SK-N-SH (cell line): ENCODE data around the gene NHS. TPM values are rescaled to one million over a fixed set of nuclear protein-coding genes. Genes with fewer than 3 reads are reported as not detected.

Experiments used
- CTCF ChIA-PET: fragments of 300-600, 350-600 bp; formaldehyde crosslinking; extraction: SDS; loops from one replicate; lab custom pipeline; 2021; lab: Yijun Ruan, JAX
- POLR2A ChIA-PET: fragments of 350-600 bp; sonication (Branson Sonifier 250); formaldehyde crosslinking; extraction: SDS; loops from one replicate; lab custom pipeline; 2020; ENCODE audit warnings: antibody characterized with exemption, inconsistent platforms; lab: Yijun Ruan, JAX
- DNase-seq: peaks from one replicate; pipeline ENCODE4 v3.0.0; 2012
- H2AFZ ChIP-seq: fragments of 200-600 bp; sonication (generic); 2 replicates; pipeline ENCODE4 v1.8.1; 2016; ENCODE audit warnings: antibody characterized with exemption, mild to moderate bottlenecking, low read depth
- H3F3A ChIP-seq: fragments of 200-600 bp; sonication (generic); replicated peaks from 2 replicates; pipeline ENCODE3; 2016; ENCODE audit warnings: antibody characterized with exemption, mild to moderate bottlenecking; ENCODE audit not compliant: insufficient read depth
- H3K27ac ChIP-seq, 2 experiments: fragments of 200-500 bp in 1 of 2; fragments of 200-600 bp in 1 of 2; sonication (Bioruptor generic) in 1 of 2; sonication (generic), shearing (Covaris generic) in 1 of 2; 2 replicates each; pipeline versions ENCODE4 v1.5.1 to v1.6.1; 2014 to 2016; ENCODE audit warnings: low read depth in 2 of 2, inconsistent platforms in 1 of 2, low read length in 1 of 2, mild to moderate bottlenecking in 1 of 2, mixed read lengths in 1 of 2
- H3K27me3 ChIP-seq: fragments of 200-600 bp; sonication (generic), shearing (Covaris generic); 2 replicates; pipeline ENCODE4 v1.6.1; 2016; ENCODE audit warnings: mixed run types; ENCODE audit not compliant: insufficient read depth
- H3K36me3 ChIP-seq, 2 experiments: fragments of 200-500 bp in 1 of 2; fragments of 200-600 bp in 1 of 2; sonication (Bioruptor generic) in 1 of 2; sonication (generic) in 1 of 2; replicated peaks in 1 of 2; 2 replicates each; pipeline versions ENCODE3 to v1.5.1; 2014 to 2016; ENCODE audit warnings: low read length in 1 of 2, mild to moderate bottlenecking in 1 of 2; ENCODE audit not compliant: insufficient read depth in 2 of 2, control insufficient read depth in 1 of 2
- H3K4me1 ChIP-seq, 2 experiments: fragments of 200-500 bp in 1 of 2; fragments of 200-600 bp in 1 of 2; sonication (Bioruptor generic) in 1 of 2; sonication (generic), shearing (Covaris generic) in 1 of 2; 2 replicates each; pipeline versions ENCODE4 v1.5.1 to v1.6.1; 2014 to 2016; ENCODE audit warnings: low read depth in 1 of 2, low read length in 1 of 2, mixed run types in 1 of 2; ENCODE audit not compliant: insufficient read depth in 2 of 2, control insufficient read depth in 1 of 2
- H3K4me2 ChIP-seq: fragments of 200-600 bp; sonication (generic), shearing (Covaris generic); 2 replicates; pipeline ENCODE4 v1.6.1; 2017; ENCODE audit warnings: mixed run types
- H3K4me3 ChIP-seq, 2 experiments: fragments of 200-500 bp in 1 of 2; fragments of 200-600 bp in 1 of 2; sonication (Bioruptor generic) in 1 of 2; sonication (generic), shearing (Covaris generic) in 1 of 2; 2 replicates each; pipeline versions ENCODE4 v1.5.1 to v1.8.1; 2014 to 2016; ENCODE audit warnings: low read depth in 2 of 2, inconsistent platforms in 1 of 2, low read length in 1 of 2, mild to moderate bottlenecking in 1 of 2, mixed read lengths in 1 of 2, moderate library complexity in 1 of 2
- H3K79me2 ChIP-seq: fragments of 200-600 bp; sonication (generic); 2 replicates; pipeline ENCODE4 v1.8.1; 2017; ENCODE audit warnings: mild to moderate bottlenecking; ENCODE audit not compliant: insufficient read depth
- H3K9ac ChIP-seq: fragments of 200-600 bp; sonication (generic); 2 replicates; pipeline ENCODE4 v1.6.1; 2017; ENCODE audit warnings: mixed run types
- H3K9me2 ChIP-seq: fragments of 200-600 bp; sonication (generic); 2 replicates; pipeline ENCODE4 v1.6.1; 2017; ENCODE audit warnings: mixed run types
- H3K9me3 ChIP-seq: fragments of 200-600 bp; sonication (generic); 2 replicates; pipeline ENCODE4 v1.6.1; 2017; ENCODE audit warnings: mixed run types, mild to moderate bottlenecking, moderate library complexity
- H4K20me1 ChIP-seq: fragments of 200-600 bp; sonication (generic); 2 replicates; pipeline ENCODE4 v1.6.1; 2017; ENCODE audit warnings: mild to moderate bottlenecking, mixed run types; ENCODE audit not compliant: insufficient read depth
- CHD2 ChIP-seq: fragments of 150-350 bp; IDR thresholded peaks from 2 replicates; pipeline ENCODE4 v1.6.1; 2018; ENCODE audit warnings: low read length; ENCODE audit not compliant: partially characterized antibody
- EZH2phosphoT487 ChIP-seq: fragments of 200-600 bp; sonication (generic); IDR thresholded peaks from 2 replicates; pipeline ENCODE4 v1.6.1; 2017; ENCODE audit warnings: low read depth, mixed run types, mild to moderate bottlenecking, antibody characterized with exemption, moderate library complexity, borderline replicate concordance
- NRF1 ChIP-seq: IDR thresholded peaks from 2 replicates; pipeline ENCODE4 v1.6.1; 2012; ENCODE audit warnings: low read depth, mild to moderate bottlenecking, low read length
- PBX3 ChIP-seq: IDR thresholded peaks from 2 replicates; pipeline ENCODE4; 2012
- RCOR1 ChIP-seq: fragments of 150-350 bp; IDR thresholded peaks from 2 replicates; pipeline ENCODE4 v1.6.1; 2017; ENCODE audit warnings: antibody characterized with exemption, low read length
- SMC3 ChIP-seq: IDR thresholded peaks from 2 replicates; pipeline ENCODE4 v1.6.1; 2012; ENCODE audit warnings: low read depth, low read length, improper control_type of control experiment
- TCF12 ChIP-seq: IDR thresholded peaks from 2 replicates; pipeline ENCODE4 v1.4.0; 2012
- ZBTB33 ChIP-seq: IDR thresholded peaks from 2 replicates; pipeline ENCODE4 v1.4.0; 2012; ENCODE audit warnings: low read depth, borderline replicate concordance
- WGBS: methylation state at CpG from one replicate; pipeline ENCODE4 v1.1.6; 2017; ENCODE audit warnings: low lambda C conversion rate; 5-methylcytosine and 5-hydroxymethylcytosine counted together
- polyA plus RNA-seq, 3 experiments: library from polyadenylated mRNA; depleted of rRNA; stranded (reverse); fragments of >200 nt; gene quantifications; 2 replicates each; pipeline ENCODE4 v1.2.3, GENCODE V29; 2012
- TF ChIP-seq, protein P1 (sequence below): fragments of 200-600 bp; sonication (generic); IDR thresholded peaks from 2 replicates; pipeline ENCODE4 v1.6.1; 2017; ENCODE audit warnings: antibody characterized with exemption, mild to moderate bottlenecking, moderate library complexity
- TF ChIP-seq, protein P2 (sequence below): IDR thresholded peaks from 2 replicates; pipeline ENCODE4 v1.4.0; 2012; ENCODE audit warnings: low read depth, borderline replicate concordance

The NHS gene
- polyA plus RNA-seq, 1 of the 3 experiments (the other 2 are of a cell fraction), result 1.0 TPM

- H2AFZ ChIP-seq, result peak overlapping the region; percentile 58; the same call in 1 of the 2 replicates
- ChIA-PET POLR2A (no interaction called here), CTCF (interaction anchor here (1.1 to 1.4 kb wide), 3 partner anchors 31 to 494 kb away, joined by 3 to 5 read pairs (median 3); no protein-coding TSS in a partner anchor)
- H3K36me3 ChIP-seq, result no peaks in the 10 kb centered on the region
- peak overlapping the region; percentile 58 for H3K9ac ChIP-seq
- H3K27ac ChIP-seq, result no peak overlapping the region
- H3K4me3 ChIP-seq, result peak overlapping the region; percentile 53 to 59
- H3K27me3 ChIP-seq, result peaks cover 4% of the 10 kb centered on the region; the same call in 1 of the 2 replicates
- under 1% methylated on average over 17 of the region's 31 CpGs for WGBS
- H3F3A ChIP-seq, result no peaks in the 10 kb centered on the region
- H4K20me1 ChIP-seq, result no peaks in the 10 kb centered on the region
- H3K79me2 ChIP-seq, result peaks cover 16% of the 10 kb centered on the region
- no peaks in the 10 kb centered on the region for H3K9me3 ChIP-seq
- TF ChIP-seq, protein P1, sequence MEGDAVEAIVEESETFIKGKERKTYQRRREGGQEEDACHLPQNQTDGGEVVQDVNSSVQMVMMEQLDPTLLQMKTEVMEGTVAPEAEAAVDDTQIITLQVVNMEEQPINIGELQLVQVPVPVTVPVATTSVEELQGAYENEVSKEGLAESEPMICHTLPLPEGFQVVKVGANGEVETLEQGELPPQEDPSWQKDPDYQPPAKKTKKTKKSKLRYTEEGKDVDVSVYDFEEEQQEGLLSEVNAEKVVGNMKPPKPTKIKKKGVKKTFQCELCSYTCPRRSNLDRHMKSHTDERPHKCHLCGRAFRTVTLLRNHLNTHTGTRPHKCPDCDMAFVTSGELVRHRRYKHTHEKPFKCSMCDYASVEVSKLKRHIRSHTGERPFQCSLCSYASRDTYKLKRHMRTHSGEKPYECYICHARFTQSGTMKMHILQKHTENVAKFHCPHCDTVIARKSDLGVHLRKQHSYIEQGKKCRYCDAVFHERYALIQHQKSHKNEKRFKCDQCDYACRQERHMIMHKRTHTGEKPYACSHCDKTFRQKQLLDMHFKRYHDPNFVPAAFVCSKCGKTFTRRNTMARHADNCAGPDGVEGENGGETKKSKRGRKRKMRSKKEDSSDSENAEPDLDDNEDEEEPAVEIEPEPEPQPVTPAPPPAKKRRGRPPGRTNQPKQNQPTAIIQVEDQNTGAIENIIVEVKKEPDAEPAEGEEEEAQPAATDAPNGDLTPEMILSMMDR, result 0 out of 2 replicates have a peak, but pooled peaks have one; percentile 13
- TF ChIP-seq EZH2phosphoT487, result no peak
- H3K9me2 ChIP-seq, result no peaks in the 10 kb centered on the region
- peaks cover 0 to 10% of the 10 kb centered on the region in 2 experiments; a peak in 1 of 4 replicates for H3K4me1 ChIP-seq
- no peak for DNase-seq
- H3K4me2 ChIP-seq, result peak overlapping the region; percentile 83
These were observed 1.6 kb downstream of the NHS start for GRCh38 chrX:17376431-17377077.

DNA sequence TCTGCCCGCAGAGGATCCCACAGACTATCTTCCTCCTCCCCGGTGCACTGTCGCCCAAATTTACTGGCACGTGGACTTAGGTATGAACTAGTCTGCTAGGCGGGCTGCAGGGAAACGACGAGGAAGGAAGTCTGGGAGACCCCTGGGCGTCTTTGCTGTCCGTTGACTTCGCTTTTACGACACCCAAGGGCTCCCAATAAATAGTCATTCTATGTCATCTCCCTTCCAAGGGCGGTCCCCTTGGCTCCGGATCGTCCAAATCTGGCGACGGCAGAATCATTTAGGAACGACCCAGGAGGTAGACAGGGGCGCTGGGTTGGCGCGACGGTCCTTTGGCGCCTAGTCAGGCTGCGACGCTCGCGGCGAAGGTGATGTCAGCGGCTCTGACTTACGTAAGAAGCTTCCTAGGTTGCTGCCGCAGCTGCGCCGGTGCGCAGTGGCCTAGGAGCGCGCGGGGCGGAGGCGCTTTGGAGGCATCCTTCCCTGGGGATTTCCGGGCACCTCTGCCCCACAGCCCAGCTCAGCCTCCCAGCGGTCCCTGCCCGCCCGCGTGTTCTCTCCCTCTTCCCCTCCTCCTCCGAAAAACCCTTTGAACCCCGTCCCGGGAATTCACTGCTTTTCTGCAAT lies 2.2 kb downstream of the NHS start:
- no peak overlapping the region for H3K27ac ChIP-seq
- POLR2A ChIA-PET, result no interaction called here
- 5% methylated on average over 20 of the region's 46 CpGs for WGBS
- CTCF ChIA-PET, result no interaction called here
- H4K20me1 ChIP-seq, result no peaks in the 10 kb centered on the region
- H3K27me3 ChIP-seq, result peaks cover 4% of the 10 kb centered on the region; the same call in 1 of the 2 replicates
- peaks cover 16% of the 10 kb centered on the region for H3K79me2 ChIP-seq
- peaks cover 0 to 10% of the 10 kb centered on the region in 2 experiments; a peak in 1 of 4 replicates for H3K4me1 ChIP-seq
- H3K36me3 ChIP-seq, result no peaks in the 10 kb centered on the region
- H3K4me3 ChIP-seq, result peak overlapping the region; percentile 53 to 59
- peak overlapping the region; percentile 68 for H2AFZ ChIP-seq
- peak overlapping the region; percentile 58 for H3K9ac ChIP-seq
- H3K9me2 ChIP-seq, result no peaks in the 10 kb centered on the region
- peak; percentile 46 for DNase-seq
- peak overlapping the region; percentile 83 for H3K4me2 ChIP-seq
- H3K9me3 ChIP-seq, result no peaks in the 10 kb centered on the region
- TF ChIP-seq NRF1 (0 out of 2 replicates have a peak, but pooled peaks have one; percentile 10), CHD2 (no peak), RCOR1 (no peak), SMC3 (no peak)
- no peaks in the 10 kb centered on the region for H3F3A ChIP-seq

GRCh38 chrX:17377795-17378194 lies 2.8 kb downstream of the NHS start:
- peak overlapping the region; percentile 53 to 59; a peak in 3 of 4 replicates for H3K4me3 ChIP-seq
- POLR2A ChIA-PET, result no interaction called here
- 32% methylated on average over 9 of the region's 9 CpGs for WGBS
- H3K4me1 ChIP-seq, result peaks cover 0 to 10% of the 10 kb centered on the region in 2 experiments; a peak in 1 of 4 replicates
- DNase-seq, result no peak
- H3K4me2 ChIP-seq, result peak overlapping the region; percentile 83
- peak overlapping the region; percentile 58; the same call in 1 of the 2 replicates for H3K9ac ChIP-seq
- H3F3A ChIP-seq, result no peaks in the 10 kb centered on the region
- H3K9me3 ChIP-seq, result no peaks in the 10 kb centered on the region
- CTCF ChIA-PET, result no interaction called here
- peaks cover 16% of the 10 kb centered on the region for H3K79me2 ChIP-seq
- no peak overlapping the region for H3K27ac ChIP-seq
- no peaks in the 10 kb centered on the region; the same call in 1 of the 2 replicates for H3K27me3 ChIP-seq
- H4K20me1 ChIP-seq, result no peaks in the 10 kb centered on the region
- no peaks in the 10 kb centered on the region for H3K9me2 ChIP-seq
- no peaks in the 10 kb centered on the region for H3K36me3 ChIP-seq
- H2AFZ ChIP-seq, result peak overlapping the region; percentile 68; the same call in 1 of the 2 replicates
- no peak for TF ChIP-seq PBX3
- no peak for TF ChIP-seq ZBTB33
- TF ChIP-seq, protein P2, sequence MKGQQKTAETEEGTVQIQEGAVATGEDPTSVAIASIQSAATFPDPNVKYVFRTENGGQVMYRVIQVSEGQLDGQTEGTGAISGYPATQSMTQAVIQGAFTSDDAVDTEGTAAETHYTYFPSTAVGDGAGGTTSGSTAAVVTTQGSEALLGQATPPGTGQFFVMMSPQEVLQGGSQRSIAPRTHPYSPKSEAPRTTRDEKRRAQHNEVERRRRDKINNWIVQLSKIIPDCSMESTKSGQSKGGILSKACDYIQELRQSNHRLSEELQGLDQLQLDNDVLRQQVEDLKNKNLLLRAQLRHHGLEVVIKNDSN, result no peak
- no peak for TF ChIP-seq TCF12
- TF ChIP-seq, protein P1, result no peak
